ENCODE data around the gene HINT1. TPM values are rescaled to one million over a fixed set of nuclear protein-coding genes. Genes with fewer than 3 reads are reported as not detected.

The HINT1 gene
- total RNA-seq, 1 experiment from 2014 or later, result 444 TPM

DNA sequence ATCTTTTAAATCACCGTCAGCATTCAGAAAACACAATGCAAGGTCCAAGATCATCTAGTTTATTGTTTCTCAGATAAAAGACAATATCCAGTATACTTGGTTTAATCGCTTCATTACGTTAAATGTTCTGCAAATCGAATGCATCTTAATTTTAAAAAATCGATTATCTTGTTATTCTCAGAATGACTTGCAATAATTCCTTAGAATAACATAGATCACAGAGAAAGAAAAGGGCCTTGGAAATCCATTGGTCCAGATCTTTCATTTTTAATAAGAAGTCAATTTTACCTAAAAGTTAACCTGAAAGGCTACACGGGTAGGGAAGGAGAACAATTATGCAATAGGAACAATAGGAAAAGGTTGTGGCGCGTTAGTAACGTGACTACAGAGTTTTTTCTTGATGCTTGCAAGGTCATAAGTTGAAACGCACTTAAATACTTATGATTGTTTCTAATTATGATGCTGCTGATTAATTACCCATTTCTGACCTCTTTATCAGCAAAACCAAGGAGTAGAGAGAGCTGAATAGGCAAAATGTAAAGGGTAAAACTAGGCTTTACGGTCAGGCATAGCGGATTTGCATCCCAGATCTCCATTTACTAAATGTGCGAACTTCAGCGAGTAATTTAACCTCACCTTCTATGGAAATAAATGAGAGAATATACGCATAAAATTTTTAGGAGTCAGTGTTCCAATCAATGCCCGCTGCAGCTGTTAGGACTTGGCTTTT lies 4.9 kb upstream of the HINT1 start:
- H3K4me3 Mint-ChIP-seq (ENCODE audit: unreplicated experiment), result peak overlapping the region; percentile 90
- ChIA-PET CTCF (interaction anchor here (0.7 kb wide), 1 partner anchor 247 kb away, joined by 3 read pairs; no protein-coding TSS in a partner anchor), POLR2A (interaction anchor here (0.6 to 15.7 kb wide), 11 partner anchors 14 to 1638 kb away, joined by 3 to 392 read pairs (median 4); partner anchors contain the start of gene CDC42SE2)
- H3K9me3 Mint-ChIP-seq (ENCODE audit: unreplicated experiment), result no peaks in the 10 kb centered on the region
- no peak for DNase-seq (ENCODE audit: unreplicated experiment)
- intact Hi-C loops (cut with micrococcal nuclease), result loop anchor here (1.0 kb wide), 1 partner anchor 49 kb away; no protein-coding TSS in a partner anchor
- H3K27ac Mint-ChIP-seq (ENCODE audit: low read depth, unreplicated experiment), result peak overlapping the region; percentile 90
- TF ChIP-seq CTCF (IDR thresholded peaks at IDR 0.05; ENCODE audit: unreplicated experiment), result no peak
- TSS peak; percentile 92 for BruUV-seq (replicated peaks)
- H3K27me3 Mint-ChIP-seq (ENCODE audit: insufficient read depth, unreplicated experiment), result no peaks in the 10 kb centered on the region
- H3K4me1 Mint-ChIP-seq (ENCODE audit: insufficient read depth, unreplicated experiment), result peaks cover 4% of the 10 kb centered on the region
- H3K36me3 Mint-ChIP-seq (ENCODE audit: insufficient read depth, unreplicated experiment), result no peaks in the 10 kb centered on the region

DNA sequence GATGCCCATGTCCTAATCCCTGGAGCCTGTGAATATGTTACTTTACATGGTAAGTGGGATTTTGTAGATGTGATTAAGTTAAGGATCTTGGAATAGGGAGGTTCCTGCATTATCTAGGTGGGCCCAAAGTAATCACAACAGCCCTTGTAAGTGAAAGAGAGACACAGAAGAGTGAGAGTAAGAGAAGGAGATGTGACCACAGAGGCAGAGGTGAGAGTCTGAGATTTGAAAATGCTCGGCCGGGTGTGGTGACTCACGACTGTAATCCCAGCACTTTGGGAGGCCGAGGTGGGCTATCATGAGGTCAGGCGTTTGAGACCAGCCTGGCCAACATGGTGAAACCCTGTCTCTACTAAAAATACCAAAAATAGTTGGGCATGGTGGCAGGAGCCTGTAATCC lies 2.6 kb upstream of the HINT1 start:
- intact Hi-C loops (cut with micrococcal nuclease), result no loop called here
- Mint-ChIP-seq H3K36me3 (ENCODE audit: insufficient read depth, unreplicated experiment) (peaks cover 11% of the 10 kb centered on the region), H3K27me3 (ENCODE audit: insufficient read depth, unreplicated experiment) (no peaks in the 10 kb centered on the region), H3K9me3 (ENCODE audit: unreplicated experiment) (no peaks in the 10 kb centered on the region), H3K27ac (ENCODE audit: low read depth, unreplicated experiment) (no peak overlapping the region), H3K4me3 (ENCODE audit: unreplicated experiment) (no peak overlapping the region), H3K4me1 (ENCODE audit: insufficient read depth, unreplicated experiment) (peaks cover 8% of the 10 kb centered on the region)
- POLR2A ChIA-PET, result interaction anchor here (15.7 kb wide), 1 partner anchor 95 kb away, joined by 392 read pairs; the partner anchor contains the start of gene CDC42SE2
- TF ChIP-seq CTCF (IDR thresholded peaks at IDR 0.05; ENCODE audit: unreplicated experiment), result no peak
- DNase-seq (ENCODE audit: unreplicated experiment), result no peak
- no TSS peak for BruUV-seq (replicated peaks)
- CTCF ChIA-PET, result interaction anchor here (0.6 kb wide), 1 partner anchor 494 kb away, joined by 3 read pairs; no protein-coding TSS in a partner anchor

GRCh38 chr5:131164191-131165118 lies 601 bp downstream of the HINT1 start:
- no TSS peak for BruUV-seq (replicated peaks)
- ChIA-PET CTCF (interaction anchor here (0.5 to 2.2 kb wide), 13 partner anchors 90 to 1047 kb away, joined by 3 to 16 read pairs (median 5); no protein-coding TSS in a partner anchor), POLR2A (interaction anchor here (0.7 to 15.7 kb wide), 49 partner anchors 7 to 1573 kb away, joined by 3 to 392 read pairs (median 5); partner anchors contain the start of genes CDC42SE2 and KIF3A)
- intact Hi-C loops (cut with micrococcal nuclease), result loop anchor here (1.0 kb wide), 4 partner anchors 101 to 253 kb away; no protein-coding TSS in a partner anchor
- Mint-ChIP-seq H3K4me3 (ENCODE audit: unreplicated experiment) (peak overlapping the region; percentile 76), H3K27ac (ENCODE audit: low read depth, unreplicated experiment) (peak overlapping the region; percentile 65), H3K4me1 (ENCODE audit: insufficient read depth, unreplicated experiment) (peaks cover 15% of the 10 kb centered on the region), H3K27me3 (ENCODE audit: insufficient read depth, unreplicated experiment) (no peaks in the 10 kb centered on the region), H3K9me3 (ENCODE audit: unreplicated experiment) (no peaks in the 10 kb centered on the region), H3K36me3 (ENCODE audit: insufficient read depth, unreplicated experiment) (peaks cover 43% of the 10 kb centered on the region)
- TF ChIP-seq CTCF (IDR thresholded peaks at IDR 0.05; ENCODE audit: unreplicated experiment), result no peak
- DNase-seq (ENCODE audit: unreplicated experiment), result peak; percentile 81

Data from MCF 10A (cell line).